D721Med (cell line): ENCODE results near the gene TM2D3.
"Not testable (repeated sequence)": the region's sequence is repeated elsewhere in the genome, so short reads cannot be mapped to it uniquely, and the experiment has no call there.

Source experiments
- DNase-seq: peaks from one replicate; pipeline ENCODE4 v3.0.0; 2011; ENCODE audit warnings: low spot score; ENCODE audit not compliant: insufficient read length
- FAIRE-seq: peaks from 2 replicates; lab custom pipeline; 2011; peaks lifted over from hg19 to GRCh38; lab: Jason Lieb, UNC
- TF ChIP-seq, protein P1 (sequence below): IDR thresholded peaks from 2 replicates; pipeline ENCODE4 v1.5.1; 2012; ENCODE audit warnings: mild to moderate bottlenecking, control low read depth; ENCODE audit not compliant: insufficient read depth; ENCODE audit errors: missing control alignments

The TM2D3 gene

GRCh38 chr15:101637516-101637915 is 14.7 kb downstream of the TM2D3 start:
- TF ChIP-seq, protein P1, sequence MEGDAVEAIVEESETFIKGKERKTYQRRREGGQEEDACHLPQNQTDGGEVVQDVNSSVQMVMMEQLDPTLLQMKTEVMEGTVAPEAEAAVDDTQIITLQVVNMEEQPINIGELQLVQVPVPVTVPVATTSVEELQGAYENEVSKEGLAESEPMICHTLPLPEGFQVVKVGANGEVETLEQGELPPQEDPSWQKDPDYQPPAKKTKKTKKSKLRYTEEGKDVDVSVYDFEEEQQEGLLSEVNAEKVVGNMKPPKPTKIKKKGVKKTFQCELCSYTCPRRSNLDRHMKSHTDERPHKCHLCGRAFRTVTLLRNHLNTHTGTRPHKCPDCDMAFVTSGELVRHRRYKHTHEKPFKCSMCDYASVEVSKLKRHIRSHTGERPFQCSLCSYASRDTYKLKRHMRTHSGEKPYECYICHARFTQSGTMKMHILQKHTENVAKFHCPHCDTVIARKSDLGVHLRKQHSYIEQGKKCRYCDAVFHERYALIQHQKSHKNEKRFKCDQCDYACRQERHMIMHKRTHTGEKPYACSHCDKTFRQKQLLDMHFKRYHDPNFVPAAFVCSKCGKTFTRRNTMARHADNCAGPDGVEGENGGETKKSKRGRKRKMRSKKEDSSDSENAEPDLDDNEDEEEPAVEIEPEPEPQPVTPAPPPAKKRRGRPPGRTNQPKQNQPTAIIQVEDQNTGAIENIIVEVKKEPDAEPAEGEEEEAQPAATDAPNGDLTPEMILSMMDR: no peak
- FAIRE-seq (no peak), DNase-seq (no peak)

DNA sequence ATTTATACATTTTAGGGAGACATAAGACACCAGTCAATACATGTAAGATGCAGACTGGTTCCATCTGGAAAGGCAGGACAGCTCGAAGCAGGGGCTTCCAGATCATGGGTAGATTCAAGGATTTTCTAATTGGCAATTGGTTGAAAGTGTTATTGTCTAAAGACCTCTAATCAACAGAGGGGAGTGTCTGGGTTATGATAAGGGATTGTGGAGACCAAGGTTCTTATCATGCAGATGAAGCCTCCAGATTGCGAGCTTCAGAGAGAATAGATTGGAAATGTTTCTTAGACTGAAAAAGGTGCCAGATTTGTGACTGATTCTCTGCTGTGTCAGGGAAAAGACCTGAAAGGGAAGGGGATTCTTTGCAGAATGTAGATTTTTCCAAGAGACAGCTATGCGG is 15.1 kb downstream of the TM2D3 start:
- FAIRE-seq (no peak), DNase-seq (no peak)
- TF ChIP-seq, protein P1: no peak

DNA sequence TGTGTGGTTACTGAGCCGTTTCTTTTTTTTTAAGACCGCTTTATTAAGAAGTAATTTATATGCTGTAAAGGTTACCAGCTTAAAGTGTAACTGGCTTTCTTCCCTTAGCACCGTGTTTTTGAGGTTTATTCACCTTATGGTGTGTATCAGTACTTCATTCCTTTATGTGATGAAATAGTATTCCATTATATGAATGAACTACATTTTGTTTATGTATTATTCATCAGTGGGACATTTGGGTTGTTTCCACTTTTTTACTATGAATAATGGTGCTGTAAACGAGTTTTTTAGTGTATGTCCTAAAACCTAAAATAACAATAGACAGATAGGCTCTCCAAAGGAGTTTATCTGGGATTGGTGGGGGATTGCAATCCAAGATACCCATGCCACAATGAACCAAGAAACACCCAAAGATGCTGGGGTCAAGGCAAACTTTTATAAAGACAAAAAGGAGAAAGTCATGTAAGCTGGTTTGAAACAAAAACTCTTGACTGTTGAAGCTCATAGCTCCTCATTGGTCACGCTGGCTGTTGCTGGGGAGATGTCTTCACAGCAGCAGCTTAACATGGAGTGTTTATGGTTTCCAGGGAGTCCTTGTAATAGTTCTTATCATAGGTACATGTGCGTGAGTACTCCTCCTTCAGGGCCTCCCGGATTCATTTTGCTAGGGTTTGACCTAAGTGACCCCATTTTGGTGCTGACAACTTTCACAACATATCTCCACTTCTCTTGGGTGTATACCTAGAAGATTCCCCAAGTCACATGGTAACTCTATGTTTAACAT is 16.0 kb downstream of the TM2D3 start:
- TF ChIP-seq, protein P1: no peak
- FAIRE-seq (no peak), DNase-seq (no peak)

- FAIRE-seq: no peak
- TF ChIP-seq, protein P1: no peak
These were observed 18.8 kb downstream of the TM2D3 start for GRCh38 chr15:101633356-101633755.

GRCh38 chr15:101626729-101627128 is 25.5 kb downstream of the TM2D3 start:
- DNase-seq, FAIRE-seq: not testable (repeated sequence)

More at GRCh38 chr15:101633356-101633755, 18.8 kb downstream of the TM2D3 start:
- no peak for DNase-seq

- TF ChIP-seq, protein P1: no peak
- FAIRE-seq (no peak), DNase-seq (no peak)
These were observed 26.2 kb downstream of the TM2D3 start for GRCh38 chr15:101625980-101626379.

GRCh38 chr15:101625184-101625583 is 27.0 kb downstream of the TM2D3 start:
- FAIRE-seq (no peak), DNase-seq (no peak)
- TF ChIP-seq, protein P1: no peak
